Measurements from ENCODE around the gene YDJC. TPM values are rescaled to one million over a fixed set of nuclear protein-coding genes. Genes with fewer than 3 reads are reported as not detected.

The YDJC gene
- total and polyA plus RNA-seq, 2 of the 8 experiments (the other 6 are each of a cell fraction or from before 2014, with no cell fraction given) = 36.7 to 45.2 TPM

- ChIA-PET POLR2A (ENCODE audit: partially characterized antibody) (interaction anchor here (1.0 to 5.7 kb wide), 8 partner anchors 11 to 86 kb away, joined by 3 to 74 read pairs (median 4); partner anchors contain the start of genes CCDC116 and YDJC), CTCF (ENCODE audit: partially characterized antibody) (interaction anchor here (0.5 to 22.2 kb wide), 18 partner anchors 10 to 190 kb away, joined by 3 to 499 read pairs (median 6); partner anchors contain the start of genes CCDC116, PPIL2 and YDJC)
- FAIRE-seq = no peak
- H3K23me2 ChIP-seq (ENCODE audit: low read depth, low read length) = peaks cover 5% of the 10 kb centered on the region; the same call in 1 of the 2 replicates
- H3K79me2 ChIP-seq (ENCODE audit: control insufficient read depth in 1 of 2, insufficient read depth in 2 of 2, low read length in 2 of 2) = no peaks in the 10 kb centered on the region
- H2BK15ac ChIP-seq (ENCODE audit: low read length) = peak within 1 kb of the TSS; percentile 92; the same call in 1 of the 2 replicates
- peak within 1 kb of the TSS; percentile 65 to 86 (median 75) for H3K9ac ChIP-seq (replicated peaks in 1 of 4; ENCODE audit: extremely low read depth in 1 of 4, low read depth in 3 of 4, low read length in 3 of 4)
- H2AFZ ChIP-seq (ENCODE audit: low read length) = peak within 1 kb of the TSS; percentile 58
- H2BK5ac ChIP-seq (ENCODE audit: low read depth, low read length) = no peak within 1 kb of the TSS
- peak; percentile 92 to 96 for DNase-seq (ENCODE audit: low read depth in 1 of 2, low spot score in 2 of 2)
- peaks cover 0 to 5% (median 2%) of the 10 kb centered on the region in 4 experiments; a peak in 4 of 7 replicates for H3K4me1 ChIP-seq (replicated peaks in 1 of 4; ENCODE audit: control insufficient read depth in 3 of 4, insufficient read depth in 4 of 4, low read length in 3 of 4)
- H4K5ac ChIP-seq (ENCODE audit: insufficient read length, low read depth, low read length) = no peak within 1 kb of the TSS
- no peak within 1 kb of the TSS for H3K14ac ChIP-seq (ENCODE audit: insufficient read length)
- peak within 1 kb of the TSS; percentile 24 for H3K56ac ChIP-seq (replicated peaks; ENCODE audit: insufficient read length, low read depth, low read length)
- peaks cover 0 to 11% of the 10 kb centered on the region in 2 experiments for H4K20me1 ChIP-seq (replicated peaks in 1 of 2; ENCODE audit: control insufficient read depth in 1 of 2, insufficient read depth in 2 of 2, low read length in 2 of 2)
- no peak within 1 kb of the TSS for H3K27ac ChIP-seq (ENCODE audit: low read depth, low read length)
- no peak within 1 kb of the TSS for H3K4ac ChIP-seq (replicated peaks; ENCODE audit: insufficient read length, low read depth, low read length)
- WGBS, 2 experiments (ENCODE audit: extremely low coverage in 1 of 2, insufficient coverage in 1 of 2, insufficient read length in 1 of 2, insufficient replicate concordance in 2 of 2, low coverage in 1 of 2, low lambda C conversion rate in 2 of 2, missing lambda C conversion rate in 1 of 2) = 3% methylated on average over 64 of the region's 76 CpGs; no CpG with 5 or more reads in 1 of the 2 experiments
- H3K27me3 ChIP-seq (replicated peaks in 1 of 4; ENCODE audit: control insufficient read depth in 3 of 4, extremely low read depth in 1 of 4, insufficient read depth in 3 of 4, low read length in 3 of 4) = peaks cover 0 to 7% (median 1%) of the 10 kb centered on the region in 4 experiments; a peak in 3 of 7 replicates
- peak within 1 kb of the TSS; percentile 36 for H3K18ac ChIP-seq (ENCODE audit: extremely low read depth, low read length)
- H3K36me3 ChIP-seq (ENCODE audit: control insufficient read depth in 2 of 4, insufficient read depth in 4 of 4, low read length in 3 of 4) = no peaks in the 10 kb centered on the region
- no peaks in the 10 kb centered on the region for H3K9me3 ChIP-seq (ENCODE audit: insufficient read depth in 2 of 2, low read depth in 1 of 2, low read length in 1 of 2)
- no peak within 1 kb of the TSS for H2AK5ac ChIP-seq (ENCODE audit: low read depth, low read length)
- no peak within 1 kb of the TSS for H2BK120ac ChIP-seq (replicated peaks; ENCODE audit: low read depth, low read length)
- H2BK20ac ChIP-seq (ENCODE audit: low read length) = no peak within 1 kb of the TSS
- H4K91ac ChIP-seq (replicated peaks; ENCODE audit: insufficient read length, low read length) = peak within 1 kb of the TSS; percentile 40
- peak within 1 kb of the TSS; percentile 87 for H4K8ac ChIP-seq (ENCODE audit: extremely low read depth, insufficient read depth, low read length)
- peak within 1 kb of the TSS; percentile 17 to 91 for H3K4me2 ChIP-seq (ENCODE audit: insufficient read depth in 1 of 2, low read depth in 2 of 2, low read length in 2 of 2)
- H3K79me1 ChIP-seq (ENCODE audit: low read depth, low read length) = no peaks in the 10 kb centered on the region
- H3K4me3 ChIP-seq (ENCODE audit: extremely low read depth in 1 of 4, insufficient read depth in 2 of 4, low read depth in 3 of 4, low read length in 4 of 4) = peak within 1 kb of the TSS; percentile 65 to 77 (median 72)
- H3K23ac ChIP-seq (ENCODE audit: insufficient read length) = no peak within 1 kb of the TSS
- H2BK12ac ChIP-seq (ENCODE audit: low read depth, low read length) = peak within 1 kb of the TSS; percentile 84; the same call in 1 of the 2 replicates
- TF ChIP-seq SP1 (IDR thresholded peaks at IDR 0.05; ENCODE audit: low read depth, low read length) = peak; percentile 91
- TF ChIP-seq ZNF274 (IDR thresholded peaks at IDR 0.05; ENCODE audit: borderline replicate concordance, extremely low read depth, low read length) = no peak
- TF ChIP-seq MAFK (IDR thresholded peaks at IDR 0.05; ENCODE audit: low read depth, low read length) = no peak
- TF ChIP-seq BCL11A (IDR thresholded peaks at IDR 0.05; ENCODE audit: low read depth in 2 of 2, low read length in 2 of 2) = no peak
- peak; percentile 87 for TF ChIP-seq ASH2L (IDR thresholded peaks at IDR 0.05; ENCODE audit: low read length)
- TF ChIP-seq KDM4A (IDR thresholded peaks at IDR 0.05; ENCODE audit: low read depth, low read length, severe bottlenecking) = peak; percentile 94
- TF ChIP-seq BRCA1 (IDR thresholded peaks at IDR 0.05; ENCODE audit: low read depth, low read length) = no peak
These were observed 12.2 kb upstream of the YDJC start, which contains the start of gene SDF2L1 for GRCh38 chr22:21641789-21642583. Gene SDF2L1 (plus strand): TSS chr22:21642302. CDS start chr22:21642337, 35 bp downstream.

All from H1 (cell line).